HepG2 (cell line): ENCODE results near the gene LHFPL6. TPM values are rescaled to one million over a fixed set of nuclear protein-coding genes. Genes with fewer than 3 reads are reported as not detected.

Source experiments
- ATAC-seq: fragments of 200-7000 bp; cut with Tn5 transposase; 3 replicates; pipeline ENCODE4 v1.9.1; 2020; ENCODE audit warnings: mild to moderate bottlenecking, moderate library complexity
- BruUV-seq: library from RNA; stranded (reverse); fragments of 400-500 nt; replicated peaks from 2 replicates; lab custom pipeline; 2021; lab: Mats Ljungman, UMichigan
- CTCF ChIA-PET: fragments of 300-600 bp; formaldehyde crosslinking; extraction: SDS; loops from one replicate; lab custom pipeline; 2021; ENCODE audit warnings: low total read pairs, inconsistent platforms, low intra/inter-chr PET ratio; lab: Yijun Ruan, JAX
- POLR2A ChIA-PET: fragments of 350-600 bp; sonication (Branson Sonifier 250); formaldehyde crosslinking; loops from one replicate; lab custom pipeline; 2020; ENCODE audit warnings: antibody characterized with exemption, inconsistent platforms; lab: Yijun Ruan, JAX
- DNase-seq: peaks from one replicate; pipeline ENCODE4 v3.0.0-alpha.2; 2015; ENCODE audit warnings: low spot score
- FAIRE-seq: peaks from 3 replicates; lab custom pipeline; 2011; peaks lifted over from hg19 to GRCh38; lab: Jason Lieb, UNC
- H2AFZ ChIP-seq: one replicate; pipeline ENCODE4 v1.6.1; 2011; ENCODE audit warnings: low read length, inconsistent platforms
- H3K27ac ChIP-seq: fragments of 300-600 bp; 3 replicates; pipeline ENCODE4 v1.8.0; 2011; ENCODE audit warnings: mixed run types, mild to moderate bottlenecking, mixed read lengths, low read length, inconsistent platforms; ENCODE audit not compliant: insufficient read depth; ENCODE audit errors: extremely low read length
- H3K27me3 ChIP-seq, 2 experiments: fragments of 200-600 bp in 1 of 2; 2 replicates in 1 of 2; 3 replicates in 1 of 2; pipeline versions ENCODE4 v1.6.0 to v1.8.0; 2011; ENCODE audit warnings: low read length in 2 of 2, mild to moderate bottlenecking in 2 of 2, moderate library complexity in 2 of 2, inconsistent platforms in 1 of 2; ENCODE audit not compliant: insufficient read depth in 2 of 2, control insufficient read depth in 1 of 2
- H3K36me3 ChIP-seq, 2 experiments: fragments of 200-600 bp in 1 of 2; replicated peaks in 1 of 2; 2 replicates in 1 of 2; 3 replicates in 1 of 2; pipeline versions ENCODE4 v1.5.1 to v1.8.0; 2011; ENCODE audit warnings: low read length in 2 of 2, inconsistent platforms in 1 of 2; ENCODE audit not compliant: insufficient read depth in 2 of 2, control insufficient read depth in 1 of 2
- H3K4me1 ChIP-seq: 2 replicates; pipeline ENCODE4 v1.5.1; 2012; ENCODE audit warnings: low read length, inconsistent platforms; ENCODE audit not compliant: insufficient read depth
- H3K4me2 ChIP-seq: 2 replicates; pipeline ENCODE4 v1.6.0; 2011; ENCODE audit warnings: low read depth, low read length, inconsistent platforms
- H3K4me3 ChIP-seq, 3 experiments: fragments of 200-600 bp in 1 of 3; sonication (generic), shearing (Covaris generic) in 1 of 3; replicated peaks in 1 of 3; 2 replicates each; pipeline ENCODE4 v1.5.1; 2011 to 2016; ENCODE audit warnings: low read length in 3 of 3, inconsistent platforms in 2 of 3, low read depth in 2 of 3, mild to moderate bottlenecking in 2 of 3, control low read depth in 1 of 3, mixed read lengths in 1 of 3; ENCODE audit not compliant: insufficient read depth in 1 of 3
- H3K79me2 ChIP-seq: one replicate; pipeline ENCODE4 v1.6.1; 2011; ENCODE audit warnings: low read length, inconsistent platforms; ENCODE audit not compliant: insufficient read depth
- H3K9ac ChIP-seq: 2 replicates; pipeline ENCODE4 v1.6.0; 2011; ENCODE audit warnings: mild to moderate bottlenecking, low read depth, low read length, inconsistent platforms; ENCODE audit not compliant: insufficient read depth
- H3K9me3 ChIP-seq: 2 replicates; pipeline ENCODE4 v1.5.1; 2012; ENCODE audit warnings: mild to moderate bottlenecking, low read length
- H4K20me1 ChIP-seq: 2 replicates; pipeline ENCODE4 v1.6.0; 2011; ENCODE audit warnings: inconsistent platforms, mild to moderate bottlenecking, low read length, moderate library complexity; ENCODE audit not compliant: insufficient read depth
- AHR ChIP-seq: IDR thresholded peaks from 2 replicates; pipeline ENCODE4 v1.6.1; 2018; ENCODE audit warnings: missing genetic modification reagents, missing compliant biosample characterization
- BRD4 ChIP-seq: sonication (generic); formaldehyde crosslinking; IDR thresholded peaks from 2 replicates; pipeline ENCODE4 v1.4.0; 2020; ENCODE audit warnings: missing genetic modification reagents
- FOXK1 ChIP-seq: sonication (generic); formaldehyde crosslinking; IDR thresholded peaks from 2 replicates; pipeline ENCODE4 v1.4.0; 2020; ENCODE audit warnings: low read depth, missing genetic modification reagents, borderline replicate concordance
- KMT2A ChIP-seq: sonication (generic); formaldehyde crosslinking; IDR thresholded peaks from 2 replicates; pipeline ENCODE4 v1.4.0; 2020; ENCODE audit warnings: missing genetic modification reagents
- MAZ ChIP-seq, 2 experiments: sonication (generic) in 1 of 2; formaldehyde crosslinking in 1 of 2; IDR thresholded peaks; 2 replicates each; pipeline versions ENCODE4 v1.5.0 to v1.6.1; 2012 to 2020; ENCODE audit warnings: low read depth in 2 of 2, mild to moderate bottlenecking in 2 of 2, borderline replicate concordance in 1 of 2, improper control_type of control experiment in 1 of 2, low read length in 1 of 2, missing genetic modification reagents in 1 of 2, moderate library complexity in 1 of 2
- MTA3 ChIP-seq: sonication (generic); formaldehyde crosslinking; IDR thresholded peaks from 2 replicates; pipeline ENCODE4 v1.4.0; 2020; ENCODE audit warnings: missing genetic modification reagents
- POLR2G ChIP-seq: fragments of 200-400 bp; formaldehyde crosslinking; IDR thresholded peaks from 2 replicates; pipeline ENCODE4 v1.6.1; 2018; ENCODE audit warnings: mild to moderate bottlenecking, low read depth, low read length, moderate library complexity
- SATB2 ChIP-seq: sonication (generic); formaldehyde crosslinking; IDR thresholded peaks from 2 replicates; pipeline ENCODE4 v1.5.0; 2020; ENCODE audit warnings: missing genetic modification reagents
- XRCC5 ChIP-seq: fragments of 200-400 bp; formaldehyde crosslinking; optimal IDR thresholded peaks from 2 replicates; pipeline ENCODE3; 2017; ENCODE audit warnings: mild to moderate bottlenecking, low read length
- ZNF343 ChIP-seq: sonication (generic); formaldehyde crosslinking; IDR thresholded peaks from 2 replicates; pipeline ENCODE4 v1.4.0; 2020; ENCODE audit warnings: mild to moderate bottlenecking, missing genetic modification reagents
- ZNF616 ChIP-seq: sonication (generic); formaldehyde crosslinking; IDR thresholded peaks from 2 replicates; pipeline ENCODE4 v1.5.0; 2020; ENCODE audit warnings: low read depth, mild to moderate bottlenecking, missing genetic modification reagents
- ZNF619 ChIP-seq: sonication (generic); formaldehyde crosslinking; IDR thresholded peaks from 2 replicates; pipeline ENCODE4 v1.4.0; 2020; ENCODE audit warnings: mild to moderate bottlenecking, missing genetic modification reagents
- ZSCAN12 ChIP-seq: sonication (generic); formaldehyde crosslinking; IDR thresholded peaks from 2 replicates; pipeline ENCODE4 v1.9.0; 2021; ENCODE audit warnings: mild to moderate bottlenecking, missing genetic modification reagents
- WGBS: methylation state at CpG from one replicate; pipeline ENCODE4 v1.1.6; 2017; ENCODE audit warnings: low lambda C conversion rate; 5-methylcytosine and 5-hydroxymethylcytosine counted together
- in situ Hi-C: cut with HindIII; loops from 2 replicates; pipeline ENCODE4 v1.10.0; 2017; ENCODE audit warnings: low pct_unique_long_range_greater_than_20kb; ENCODE audit not compliant: extremely low pct_ligation_motif_present
- intact Hi-C: fragments of 100-400 bp; cut with micrococcal nuclease; formaldehyde crosslinking; loops from one replicate; pipeline ENCODE4 v1.10.0; 2022; ENCODE audit not compliant: unreplicated experiment
- polyA plus RNA-seq, 8 experiments: library from polyadenylated mRNA; depleted of rRNA in 3 of 8; stranded (reverse) in 7 of 8; unstranded in 1 of 8; fragments of >200 nt; fragmentation: Illumina TruSeq in 4 of 8; extraction: Trizol in 4 of 8; gene quantifications; 2 replicates each; pipeline versions ENCODE4 v1.2.1 to v1.2.3, GENCODE V29; 2011 to 2016; ENCODE audit warnings: low read depth in 4 of 8, missing spikeins in 1 of 8, mixed read lengths in 1 of 8; ENCODE audit not compliant: insufficient read depth in 1 of 8
- total RNA-seq, 5 experiments: library from RNA; depleted of rRNA; stranded (reverse); fragments of >200 nt; fragmentation: Illumina TruSeq; extraction: Trizol; gene quantifications; 2 replicates each; pipeline ENCODE4 v1.2.3, GENCODE V29; 2016; ENCODE audit warnings: low read depth in 1 of 5

Gene LHFPL6
- total and polyA plus RNA-seq, 2 of the 13 experiments (the other 11 are each of a cell fraction or from before 2014, with no cell fraction given) = not detected

DNA sequence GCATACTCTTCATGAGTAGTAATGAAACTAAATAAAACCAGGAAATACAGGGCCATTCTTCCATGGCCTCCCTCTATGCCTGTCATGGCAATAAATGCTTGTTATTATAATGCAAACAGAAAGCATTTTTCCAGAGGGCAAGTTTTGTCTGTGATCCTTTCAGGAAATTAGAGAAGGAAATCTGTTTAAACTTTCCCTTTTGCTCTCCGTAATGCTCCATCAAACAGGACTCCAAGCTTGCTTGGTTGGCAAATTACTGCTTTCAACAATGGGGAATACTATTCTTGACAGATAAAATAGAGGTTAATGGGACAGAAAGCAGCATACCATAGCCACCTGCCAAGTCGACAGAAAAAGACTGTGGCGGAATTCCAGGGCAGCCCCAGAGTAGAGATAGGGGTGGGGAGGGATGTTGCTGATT lies 252.5 kb downstream of the LHFPL6 start:
- no peak for DNase-seq
- no peak for FAIRE-seq
- Histone ChIP-seq H2AFZ (no peak overlapping the region), H3K27me3 (no peaks in the 10 kb centered on the region; a peak in 1 of 5 replicates), H3K4me3 (no peak overlapping the region), H3K27ac (no peak overlapping the region), H3K4me2 (no peak overlapping the region), H3K36me3 (no peaks in the 10 kb centered on the region), H3K9me3 (no peaks in the 10 kb centered on the region; the same call in 1 of the 2 replicates), H4K20me1 (no peaks in the 10 kb centered on the region), H3K4me1 (no peaks in the 10 kb centered on the region), H3K9ac (no peak overlapping the region), H3K79me2 (no peaks in the 10 kb centered on the region)
- 55% methylated on average over 3 of the region's 3 CpGs for WGBS
- ChIA-PET CTCF (no interaction called here), POLR2A (no interaction called here)
- no TSS peak for BruUV-seq
- in situ Hi-C loops = no loop called here
- TF ChIP-seq BRD4 (CRISPR knock-in tag) (no peak), KMT2A (CRISPR knock-in tag) (no peak), FOXK1 (no peak), XRCC5 (no peak), ZNF619 (CRISPR knock-in tag) (no peak), ZNF616 (no peak), MAZ (IDR thresholded peaks at IDR 0.05; ENCODE audit: borderline replicate concordance, low read depth, low read length) (no peak), MAZ (CRISPR knock-in tag; IDR thresholded peaks at IDR 0.05; ENCODE audit: low read depth) (no peak), POLR2G (no peak), AHR (CRISPR knock-in tag) (no peak), ZSCAN12 (CRISPR knock-in tag) (no peak), SATB2 (no peak), ZNF343 (CRISPR knock-in tag) (no peak), MTA3 (CRISPR knock-in tag) (no peak)
- no peak for ATAC-seq
- intact Hi-C loops = no loop called here
